ENCODE results near the gene ZNF804B. TPM values are rescaled to one million over a fixed set of nuclear protein-coding genes. Genes with fewer than 3 reads are reported as not detected.

The ZNF804B gene
- total and polyA plus RNA-seq, 9 of the 15 experiments (the other 6 are each of a cell fraction or from before 2014, with no cell fraction given) = 0.04 to 0.22 (median 0.09) TPM; not detected in 6

DNA sequence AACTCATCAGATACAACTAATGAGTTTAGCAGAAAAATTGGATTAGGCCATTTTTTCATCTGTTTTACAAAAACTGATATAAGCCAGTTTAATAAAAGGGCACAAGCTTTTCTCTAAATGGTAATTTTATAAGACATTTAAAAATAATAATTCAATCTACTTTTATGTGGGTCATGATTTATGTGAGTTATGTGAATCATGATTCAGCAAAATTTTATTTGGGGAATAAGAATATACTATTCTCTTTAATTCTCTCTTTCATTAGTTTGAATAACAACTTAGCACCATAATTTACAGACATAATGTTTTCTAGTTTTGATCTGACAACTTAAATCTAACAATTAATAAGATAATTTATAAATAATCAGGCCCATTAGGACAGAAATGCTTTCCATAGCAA lies 99.8 kb downstream of the ZNF804B start:
- H3K36me3 ChIP-seq (ENCODE audit: control insufficient read depth, insufficient read depth, low read length) = no peaks in the 10 kb centered on the region
- ChIA-PET CTCF (ENCODE audit: low intra/inter-chr PET ratio) (no interaction called here), POLR2A (no interaction called here)
- DNase-seq (ENCODE audit: extremely low read depth in 1 of 4, low spot score in 3 of 4) (no peak), ATAC-seq (no peak), FAIRE-seq (no peak)
- H4K20me1 ChIP-seq (replicated peaks; ENCODE audit: control insufficient read depth, insufficient read depth, low read length) = no peaks in the 10 kb centered on the region
- no peak overlapping the region for H3K27ac ChIP-seq (ENCODE audit: extremely low read depth, low read depth, low read length)
- no peaks in the 10 kb centered on the region for H3K9me3 ChIP-seq (replicated peaks; ENCODE audit: control insufficient read depth, insufficient read depth, low read depth, low read length)
- H3K4me1 ChIP-seq (replicated peaks in 1 of 2; ENCODE audit: control insufficient read depth in 2 of 2, insufficient read depth in 2 of 2, low read length in 2 of 2) = no peaks in the 10 kb centered on the region
- in situ Hi-C loops (cut with MboI) (no loop called here), intact Hi-C loops (cut with micrococcal nuclease) (no loop called here)
- no peak overlapping the region for H3K4me3 ChIP-seq
- no peak overlapping the region for H2AFZ ChIP-seq (ENCODE audit: low read depth, low read length)
- no peaks in the 10 kb centered on the region for H3K27me3 ChIP-seq (ENCODE audit: control insufficient read depth in 2 of 2, insufficient read depth in 2 of 2, low read length in 2 of 2)
- no peaks in the 10 kb centered on the region for H3K9me1 ChIP-seq (ENCODE audit: control insufficient read depth, insufficient read depth, low read length)
- H3K9ac ChIP-seq (ENCODE audit: insufficient read depth in 1 of 2, low read depth in 2 of 2, low read length in 2 of 2) = no peak overlapping the region
- no peak overlapping the region for H3K4me2 ChIP-seq (ENCODE audit: insufficient read depth, low read length)
- no TSS peak for BruUV-seq (replicated peaks)
- H3K79me2 ChIP-seq (ENCODE audit: control insufficient read depth, insufficient read depth, low read length) = no peaks in the 10 kb centered on the region
- TF ChIP-seq, protein P1, sequence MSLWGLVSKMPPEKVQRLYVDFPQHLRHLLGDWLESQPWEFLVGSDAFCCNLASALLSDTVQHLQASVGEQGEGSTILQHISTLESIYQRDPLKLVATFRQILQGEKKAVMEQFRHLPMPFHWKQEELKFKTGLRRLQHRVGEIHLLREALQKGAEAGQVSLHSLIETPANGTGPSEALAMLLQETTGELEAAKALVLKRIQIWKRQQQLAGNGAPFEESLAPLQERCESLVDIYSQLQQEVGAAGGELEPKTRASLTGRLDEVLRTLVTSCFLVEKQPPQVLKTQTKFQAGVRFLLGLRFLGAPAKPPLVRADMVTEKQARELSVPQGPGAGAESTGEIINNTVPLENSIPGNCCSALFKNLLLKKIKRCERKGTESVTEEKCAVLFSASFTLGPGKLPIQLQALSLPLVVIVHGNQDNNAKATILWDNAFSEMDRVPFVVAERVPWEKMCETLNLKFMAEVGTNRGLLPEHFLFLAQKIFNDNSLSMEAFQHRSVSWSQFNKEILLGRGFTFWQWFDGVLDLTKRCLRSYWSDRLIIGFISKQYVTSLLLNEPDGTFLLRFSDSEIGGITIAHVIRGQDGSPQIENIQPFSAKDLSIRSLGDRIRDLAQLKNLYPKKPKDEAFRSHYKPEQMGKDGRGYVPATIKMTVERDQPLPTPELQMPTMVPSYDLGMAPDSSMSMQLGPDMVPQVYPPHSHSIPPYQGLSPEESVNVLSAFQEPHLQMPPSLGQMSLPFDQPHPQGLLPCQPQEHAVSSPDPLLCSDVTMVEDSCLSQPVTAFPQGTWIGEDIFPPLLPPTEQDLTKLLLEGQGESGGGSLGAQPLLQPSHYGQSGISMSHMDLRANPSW (CRISPR knock-in tag; IDR thresholded peaks at IDR 0.05) = no peak
- TF ChIP-seq ZNF75A (CRISPR knock-in tag; IDR thresholded peaks at IDR 0.05) = no peak
- peak; percentile 57 for TF ChIP-seq MAFG (tag; conservative IDR thresholded peaks at IDR 0.05)
- TF ChIP-seq, protein P2, sequence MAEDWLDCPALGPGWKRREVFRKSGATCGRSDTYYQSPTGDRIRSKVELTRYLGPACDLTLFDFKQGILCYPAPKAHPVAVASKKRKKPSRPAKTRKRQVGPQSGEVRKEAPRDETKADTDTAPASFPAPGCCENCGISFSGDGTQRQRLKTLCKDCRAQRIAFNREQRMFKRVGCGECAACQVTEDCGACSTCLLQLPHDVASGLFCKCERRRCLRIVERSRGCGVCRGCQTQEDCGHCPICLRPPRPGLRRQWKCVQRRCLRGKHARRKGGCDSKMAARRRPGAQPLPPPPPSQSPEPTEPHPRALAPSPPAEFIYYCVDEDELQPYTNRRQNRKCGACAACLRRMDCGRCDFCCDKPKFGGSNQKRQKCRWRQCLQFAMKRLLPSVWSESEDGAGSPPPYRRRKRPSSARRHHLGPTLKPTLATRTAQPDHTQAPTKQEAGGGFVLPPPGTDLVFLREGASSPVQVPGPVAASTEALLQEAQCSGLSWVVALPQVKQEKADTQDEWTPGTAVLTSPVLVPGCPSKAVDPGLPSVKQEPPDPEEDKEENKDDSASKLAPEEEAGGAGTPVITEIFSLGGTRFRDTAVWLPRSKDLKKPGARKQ (CRISPR knock-in tag; IDR thresholded peaks at IDR 0.05) = no peak
- TF ChIP-seq SIRT6 (IDR thresholded peaks at IDR 0.05; ENCODE audit: low read depth, low read length) = no peak
- no peak for TF ChIP-seq PHF21A (IDR thresholded peaks at IDR 0.05; ENCODE audit: borderline replicate concordance, low read depth)
- no peak for TF ChIP-seq MYC (IDR thresholded peaks at IDR 0.05; ENCODE audit: low read depth, low read length)
- no peak for TF ChIP-seq MYC (CRISPR knock-in tag; IDR thresholded peaks at IDR 0.05; ENCODE audit: borderline replicate concordance, low read depth)
- TF ChIP-seq KAT2B (IDR thresholded peaks at IDR 0.05; ENCODE audit: low read depth, low read length) = no peak
- TF ChIP-seq NR2C1 (IDR thresholded peaks at IDR 0.05) = no peak
- TF ChIP-seq NR2C1 (tag; IDR thresholded peaks at IDR 0.05) = no peak
- TF ChIP-seq C11orf30 (IDR thresholded peaks at IDR 0.05; ENCODE audit: low read depth) = peak; percentile 39; the same call in 1 of the 2 replicates
- no peak for TF ChIP-seq RCOR1 (IDR thresholded peaks at IDR 0.05; ENCODE audit: borderline replicate concordance in 1 of 2, low read depth in 2 of 2, low read length in 2 of 2)
- TF ChIP-seq MAFK (IDR thresholded peaks at IDR 0.05; ENCODE audit: low read length) = peak; percentile 21; the same call in 1 of the 2 replicates
- TF ChIP-seq, protein P3, sequence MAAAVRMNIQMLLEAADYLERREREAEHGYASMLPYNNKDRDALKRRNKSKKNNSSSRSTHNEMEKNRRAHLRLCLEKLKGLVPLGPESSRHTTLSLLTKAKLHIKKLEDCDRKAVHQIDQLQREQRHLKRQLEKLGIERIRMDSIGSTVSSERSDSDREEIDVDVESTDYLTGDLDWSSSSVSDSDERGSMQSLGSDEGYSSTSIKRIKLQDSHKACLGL (CRISPR knock-in tag; IDR thresholded peaks at IDR 0.05; ENCODE audit: borderline replicate concordance, poor library complexity, severe bottlenecking) = no peak
- TF ChIP-seq DIDO1 (tag; IDR thresholded peaks at IDR 0.05; ENCODE audit: low read depth) = no peak
- no peak for TF ChIP-seq RHOXF2B (CRISPR knock-in tag; conservative IDR thresholded peaks at IDR 0.05)
- no peak for TF ChIP-seq CCAR2 (IDR thresholded peaks at IDR 0.05; ENCODE audit: low read depth, low read length)
- TF ChIP-seq MAFF (IDR thresholded peaks at IDR 0.05; ENCODE audit: low read length) = peak; percentile 42; the same call in 1 of the 2 replicates
- peak; percentile 85 for TF ChIP-seq ZNF316 (IDR thresholded peaks at IDR 0.05)
- TF ChIP-seq CAMTA2 (CRISPR knock-in tag; conservative IDR thresholded peaks at IDR 0.05) = no peak
- TF ChIP-seq ZKSCAN8 (CRISPR knock-in tag; IDR thresholded peaks at IDR 0.05) = no peak

Measured in K562 (cell line).